Cardiac muscle cell (in vitro differentiated cells and primary cell): Measurements from ENCODE around the gene APELA. TPM values are rescaled to one million over a fixed set of nuclear protein-coding genes. Genes with fewer than 3 reads are reported as not detected.

Experiments used
- DNase-seq, 2 donors: peaks; one replicate each; pipeline versions ENCODE4 v3.0.0 to v3.0.0-alpha.2; 2010 to 2017; ENCODE audit warnings: low read depth in 1 of 2, low spot score in 1 of 2
- H3K27ac ChIP-seq: fragments of 200-600 bp; sonication (generic); 2 replicates; pipeline ENCODE4 v1.5.1; 2016
- H3K27me3 ChIP-seq: fragments of 200-600 bp; sonication (generic); 2 replicates; pipeline ENCODE4 v1.6.0; 2016; ENCODE audit warnings: control low read depth
- H3K36me3 ChIP-seq: fragments of 200-600 bp; sonication (generic); 2 replicates; pipeline ENCODE4 v1.5.1; 2016; ENCODE audit warnings: control low read depth
- H3K4me1 ChIP-seq: fragments of 200-600 bp; sonication (generic); 2 replicates; pipeline ENCODE4 v1.8.1; 2017; ENCODE audit warnings: low read depth, mild to moderate bottlenecking, mixed run types
- H3K4me3 ChIP-seq: fragments of 200-600 bp; sonication (generic); 2 replicates; pipeline ENCODE4 v1.5.1; 2016; ENCODE audit warnings: mild to moderate bottlenecking
- H3K9me3 ChIP-seq: fragments of 200-600 bp; sonication (generic); 2 replicates; pipeline ENCODE4 v1.5.1; 2017; ENCODE audit warnings: low read depth, mild to moderate bottlenecking, control low read depth
- polyA plus RNA-seq: library from polyadenylated mRNA; unstranded; fragments of >200 nt; fragmentation: Nextera tagmentation; extraction: Ambion mirVana; gene quantifications from 2 replicates; pipeline ENCODE4 v1.2.1, GENCODE V29; 2016
- total RNA-seq: library from RNA; depleted of rRNA; stranded (reverse); fragments of >200 nt; gene quantifications from 2 replicates; pipeline ENCODE4 v1.2.3, GENCODE V29; 2016
- TF ChIP-seq, protein P1 (sequence below): IDR thresholded peaks from 2 replicates; pipeline ENCODE4 v1.5.1; 2012; ENCODE audit warnings: low read depth, mild to moderate bottlenecking, low read length

The APELA gene
- total and polyA plus RNA-seq, 2 experiments from 2014 or later, result 2.3 to 5.8 TPM

DNA sequence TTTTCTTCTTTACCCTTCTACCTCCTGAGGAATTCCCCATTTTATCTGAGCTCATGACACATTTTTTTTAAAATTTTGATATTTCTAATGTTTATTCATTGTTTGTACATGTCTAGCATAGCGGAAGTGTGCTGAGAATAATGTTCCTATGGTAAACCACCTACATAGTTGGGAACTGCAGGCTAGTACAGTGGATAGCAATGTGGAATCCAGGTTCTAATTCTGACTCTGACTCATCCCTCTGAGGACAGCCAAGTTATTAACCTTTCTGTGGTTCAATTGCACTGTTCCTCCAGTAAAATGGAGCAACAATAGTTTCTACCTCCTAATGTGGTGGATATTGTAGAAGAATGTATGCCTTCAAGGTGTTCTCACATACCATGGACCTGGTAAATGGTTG, 20.6 kb upstream of the APELA start:
- DNase-seq, result no peak
- Histone ChIP-seq H3K27ac (no peak overlapping the region), H3K36me3 (no peaks in the 10 kb centered on the region), H3K9me3 (no peaks in the 10 kb centered on the region), H3K27me3 (no peaks in the 10 kb centered on the region), H3K4me1 (no peaks in the 10 kb centered on the region), H3K4me3 (no peak overlapping the region)
- TF ChIP-seq, protein P1, sequence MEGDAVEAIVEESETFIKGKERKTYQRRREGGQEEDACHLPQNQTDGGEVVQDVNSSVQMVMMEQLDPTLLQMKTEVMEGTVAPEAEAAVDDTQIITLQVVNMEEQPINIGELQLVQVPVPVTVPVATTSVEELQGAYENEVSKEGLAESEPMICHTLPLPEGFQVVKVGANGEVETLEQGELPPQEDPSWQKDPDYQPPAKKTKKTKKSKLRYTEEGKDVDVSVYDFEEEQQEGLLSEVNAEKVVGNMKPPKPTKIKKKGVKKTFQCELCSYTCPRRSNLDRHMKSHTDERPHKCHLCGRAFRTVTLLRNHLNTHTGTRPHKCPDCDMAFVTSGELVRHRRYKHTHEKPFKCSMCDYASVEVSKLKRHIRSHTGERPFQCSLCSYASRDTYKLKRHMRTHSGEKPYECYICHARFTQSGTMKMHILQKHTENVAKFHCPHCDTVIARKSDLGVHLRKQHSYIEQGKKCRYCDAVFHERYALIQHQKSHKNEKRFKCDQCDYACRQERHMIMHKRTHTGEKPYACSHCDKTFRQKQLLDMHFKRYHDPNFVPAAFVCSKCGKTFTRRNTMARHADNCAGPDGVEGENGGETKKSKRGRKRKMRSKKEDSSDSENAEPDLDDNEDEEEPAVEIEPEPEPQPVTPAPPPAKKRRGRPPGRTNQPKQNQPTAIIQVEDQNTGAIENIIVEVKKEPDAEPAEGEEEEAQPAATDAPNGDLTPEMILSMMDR, result no peak

DNA sequence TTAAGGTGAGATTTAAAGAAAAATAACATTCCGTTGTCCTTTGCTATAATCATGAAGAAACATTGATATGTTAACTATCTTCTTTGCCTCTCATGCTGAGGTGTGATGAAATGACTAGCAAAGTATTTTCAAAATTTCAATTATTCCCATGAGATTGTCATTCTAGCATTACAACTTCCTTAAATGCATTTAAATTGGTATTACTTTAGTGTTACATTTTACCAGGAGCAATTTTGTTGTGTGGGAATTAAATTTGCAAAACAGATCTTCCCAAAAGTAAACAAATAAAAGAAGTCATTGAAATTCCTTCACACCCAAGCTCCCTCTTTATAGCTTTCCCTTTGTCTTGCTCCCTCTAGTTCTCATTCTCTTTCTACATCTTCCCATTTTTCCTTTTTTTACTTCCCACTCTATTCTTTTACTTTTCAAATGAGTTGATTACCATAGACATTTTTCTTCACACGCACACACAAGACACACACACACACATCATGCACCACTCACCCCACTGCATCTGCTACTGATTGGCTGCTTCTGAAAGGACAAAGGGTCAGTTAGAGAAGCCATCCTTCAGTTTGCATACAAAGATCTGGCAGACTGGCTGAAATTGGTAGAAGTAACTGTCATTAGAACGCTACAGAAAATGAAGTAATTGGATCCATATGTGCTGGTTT, 10.0 kb upstream of the APELA start:
- TF ChIP-seq, protein P1, result no peak
- Histone ChIP-seq H3K4me1 (no peaks in the 10 kb centered on the region), H3K4me3 (no peak overlapping the region), H3K27me3 (no peaks in the 10 kb centered on the region), H3K9me3 (no peaks in the 10 kb centered on the region), H3K27ac (no peak overlapping the region), H3K36me3 (no peaks in the 10 kb centered on the region)
- no peak for DNase-seq

DNA sequence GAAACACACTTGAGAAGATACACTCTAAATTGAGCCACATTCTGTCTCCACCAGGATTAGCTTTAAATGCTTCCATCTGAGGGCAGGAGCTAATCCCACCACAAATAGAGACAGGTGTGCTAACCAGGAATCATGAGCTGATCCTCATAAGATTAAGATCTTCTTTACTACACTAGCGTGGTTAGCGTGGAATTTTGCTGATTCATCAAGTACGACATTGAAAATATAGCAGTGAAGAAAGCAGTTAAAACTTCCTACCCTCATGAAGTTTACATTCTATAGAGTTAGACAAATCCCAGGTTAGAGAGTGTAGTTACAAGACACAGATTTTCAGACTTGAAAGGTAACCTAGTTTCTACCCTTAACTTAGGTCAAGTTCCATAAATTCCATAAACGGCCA, 5.3 kb upstream of the APELA start:
- DNase-seq, result no peak
- Histone ChIP-seq H3K9me3 (no peaks in the 10 kb centered on the region), H3K36me3 (no peaks in the 10 kb centered on the region), H3K4me3 (no peak overlapping the region), H3K27ac (no peak overlapping the region), H3K27me3 (no peaks in the 10 kb centered on the region), H3K4me1 (peaks cover 5% of the 10 kb centered on the region)
- TF ChIP-seq, protein P1, result no peak

DNA sequence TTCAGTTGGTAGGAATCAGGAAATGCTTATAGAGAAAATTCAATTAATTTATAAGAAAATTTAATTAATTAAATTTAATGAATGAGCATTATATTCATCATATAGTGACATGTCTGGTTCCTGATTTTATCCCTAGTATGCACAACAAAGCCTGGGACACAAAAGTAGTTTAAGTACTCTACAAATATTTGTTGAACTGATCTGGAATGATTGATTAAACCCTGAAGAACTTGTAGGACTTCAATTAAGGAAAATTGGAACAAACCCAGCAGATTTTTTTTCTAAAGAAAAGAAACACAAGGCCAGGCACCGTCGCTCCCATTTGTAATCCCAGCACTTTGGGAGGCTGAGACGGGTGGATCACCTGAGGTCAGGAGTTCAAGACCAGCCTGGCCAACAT, 4.5 kb upstream of the APELA start:
- TF ChIP-seq, protein P1, result no peak
- DNase-seq, result no peak

DNA sequence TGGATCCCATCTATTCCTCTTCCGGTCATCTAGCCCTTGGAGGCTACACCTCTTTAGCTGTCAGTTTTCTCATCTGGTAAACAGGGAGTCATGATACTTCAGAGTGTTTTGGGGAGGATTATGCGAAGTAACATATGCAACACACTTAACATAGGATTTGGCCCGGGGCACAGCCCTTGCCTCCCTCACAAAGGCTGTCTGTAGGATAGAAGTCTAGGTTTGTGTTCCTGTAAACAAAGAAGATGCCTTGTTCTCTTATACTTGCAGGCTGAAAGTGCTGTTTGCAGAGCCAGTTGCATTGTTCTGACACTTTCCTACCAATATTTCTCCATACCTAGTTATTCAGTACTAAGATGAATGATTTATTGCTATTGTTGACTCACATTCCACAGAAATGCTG, 2.2 kb upstream of the APELA start:
- H3K36me3 ChIP-seq, result no peaks in the 10 kb centered on the region
- no peak overlapping the region for H3K4me3 ChIP-seq
- no peaks in the 10 kb centered on the region for H3K27me3 ChIP-seq
- peaks cover 21% of the 10 kb centered on the region for H3K4me1 ChIP-seq
- no peak for DNase-seq
- H3K27ac ChIP-seq, result no peak overlapping the region
- no peaks in the 10 kb centered on the region for H3K9me3 ChIP-seq
- TF ChIP-seq, protein P1, result no peak

More for the DNA sequence above, 4.5 kb upstream of the APELA start:
- Histone ChIP-seq H3K4me1 (peaks cover 8% of the 10 kb centered on the region), H3K36me3 (no peaks in the 10 kb centered on the region), H3K27me3 (no peaks in the 10 kb centered on the region), H3K27ac (no peak overlapping the region), H3K9me3 (no peaks in the 10 kb centered on the region), H3K4me3 (no peak overlapping the region)
